ENCODE measurements around the gene GALC.
A peak's percentile ranks its signal among the peaks of the same experiment; 100 is the strongest.

The GALC gene

GRCh38 chr14:88016768-88017167, 23.8 kb upstream of the GALC start:
- Mint-ChIP-seq H3K4me1 (peaks cover 67% of the 10 kb centered on the region), H3K9me3 (peaks cover 6% of the 10 kb centered on the region in 2 donors), H3K4me3 (no peak overlapping the region), H3K27me3 (no peaks in the 10 kb centered on the region), H3K27ac (no peak overlapping the region)
- DNase-seq (no peak), ATAC-seq (no peak)

GRCh38 chr14:88013750-88014349, 20.9 kb upstream of the GALC start:
- Mint-ChIP-seq H3K27me3 (no peaks in the 10 kb centered on the region), H3K4me3 (peak overlapping the region in 1 of 2 donors; percentile 67), H3K4me1 (peaks cover 75% of the 10 kb centered on the region), H3K9me3 (no peaks in the 10 kb centered on the region), H3K27ac (no peak overlapping the region)
- DNase-seq (no peak), ATAC-seq (peak; percentile 68)

DNA sequence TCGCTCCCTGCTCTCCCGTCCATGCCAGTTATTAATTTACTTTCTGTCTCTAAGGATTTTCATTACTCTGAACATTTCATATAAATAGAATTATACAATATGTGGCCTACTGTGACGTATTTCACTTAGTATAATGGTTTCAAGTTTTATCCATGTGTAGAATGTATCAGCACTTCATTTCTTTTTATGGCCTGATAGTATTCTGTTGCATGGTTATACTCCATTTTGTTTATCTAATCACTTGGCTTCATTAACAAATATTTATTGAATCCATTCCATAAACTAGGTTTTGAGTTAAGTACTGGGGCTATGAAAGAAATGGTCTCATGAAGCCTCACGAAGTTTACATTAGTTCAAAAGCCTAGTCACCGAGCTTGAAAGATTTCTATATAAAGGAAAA, 19.5 kb upstream of the GALC start:
- Mint-ChIP-seq H3K27ac (peak overlapping the region in 1 of 2 donors; percentile 61), H3K4me3 (peak overlapping the region in 1 of 2 donors; percentile 59), H3K4me1 (peaks cover 77% of the 10 kb centered on the region), H3K9me3 (no peaks in the 10 kb centered on the region), H3K27me3 (no peaks in the 10 kb centered on the region)
- no peak for DNase-seq
- no peak for ATAC-seq

- ATAC-seq (no peak), DNase-seq (no peak)
- no peaks in the 10 kb centered on the region for H3K27me3 Mint-ChIP-seq
- peak overlapping the region in 1 of 2 donors; percentile 44 for H3K27ac Mint-ChIP-seq
- H3K4me1 Mint-ChIP-seq = peaks cover 62% of the 10 kb centered on the region
- peak overlapping the region; percentile 37 to 96 for H3K4me3 Mint-ChIP-seq
- H3K9me3 Mint-ChIP-seq = no peaks in the 10 kb centered on the region
These were observed 17.3 kb upstream of the GALC start for GRCh38 chr14:88010331-88010730.

DNA sequence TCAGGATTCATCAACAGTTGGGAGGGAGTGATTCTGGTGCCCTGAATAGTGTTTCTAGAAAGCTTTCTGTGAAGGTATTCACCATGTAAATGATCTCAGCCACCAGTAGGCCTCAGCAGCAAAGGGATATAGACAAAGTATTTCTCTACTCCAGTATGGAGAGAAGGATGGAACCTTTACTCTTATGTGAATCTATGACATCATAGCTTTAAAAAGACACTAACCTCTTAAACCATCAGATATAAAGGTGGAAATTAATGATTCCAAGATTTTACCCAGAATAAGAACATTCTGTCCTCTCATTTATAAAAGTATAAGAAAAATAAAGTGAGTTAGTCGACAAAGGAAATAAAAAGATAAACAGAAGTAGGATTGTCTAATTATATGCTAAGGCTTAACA, 16.5 kb upstream of the GALC start:
- Mint-ChIP-seq H3K27ac (peak overlapping the region in 1 of 2 donors; percentile 87), H3K27me3 (no peaks in the 10 kb centered on the region), H3K4me1 (peaks cover 65% of the 10 kb centered on the region), H3K4me3 (peak overlapping the region; percentile 72 to 96), H3K9me3 (no peaks in the 10 kb centered on the region)
- no peak for ATAC-seq
- no peak for DNase-seq

- ATAC-seq (no peak), DNase-seq (no peak)
- Mint-ChIP-seq H3K9me3 (no peaks in the 10 kb centered on the region), H3K27me3 (no peaks in the 10 kb centered on the region), H3K4me3 (peak overlapping the region; percentile 72 to 96), H3K4me1 (peaks cover 69% of the 10 kb centered on the region), H3K27ac (peak overlapping the region; percentile 12 to 57)
These were observed 15.2 kb upstream of the GALC start for GRCh38 chr14:88008039-88008742.

DNA sequence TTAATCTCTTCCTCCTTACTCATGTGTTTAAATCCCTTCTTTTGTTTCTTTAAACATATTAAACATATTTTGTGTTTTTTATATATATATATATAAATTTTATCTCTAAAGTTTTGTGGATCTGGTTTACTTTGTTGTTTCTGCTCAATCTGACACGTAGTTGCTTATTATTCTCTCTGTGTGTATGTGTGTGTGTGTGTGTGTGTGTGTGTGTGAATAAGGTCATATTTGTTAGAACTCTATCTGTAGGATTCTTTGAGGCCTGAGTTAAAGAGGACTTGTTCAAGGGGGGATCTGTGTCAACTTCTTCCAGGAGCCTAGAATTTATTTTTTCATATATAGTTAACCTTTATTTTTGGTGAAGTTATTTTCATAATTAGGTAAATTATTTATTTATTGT, 14.6 kb upstream of the GALC start:
- no peak for DNase-seq
- Mint-ChIP-seq H3K27me3 (no peaks in the 10 kb centered on the region), H3K4me3 (peak overlapping the region; percentile 79 to 96), H3K4me1 (peaks cover 72% of the 10 kb centered on the region), H3K9me3 (no peaks in the 10 kb centered on the region), H3K27ac (peak overlapping the region; percentile 48 to 97)
- ATAC-seq = no peak

- Mint-ChIP-seq H3K27me3 (no peaks in the 10 kb centered on the region), H3K9me3 (no peaks in the 10 kb centered on the region), H3K4me3 (peak overlapping the region; percentile 87 to 96), H3K27ac (peak overlapping the region; percentile 92 to 95), H3K4me1 (peaks cover 72% of the 10 kb centered on the region)
- ATAC-seq (peak; percentile 96), DNase-seq (peak; percentile 64 to 83)
These were observed 13.2 kb upstream of the GALC start for GRCh38 chr14:88005978-88006851.

GRCh38 chr14:88005050-88005481, 12.1 kb upstream of the GALC start, which contains the start of gene GPR65:
TSS of gene GPR65 (plus strand) at chr14:88005135. CDS start at chr14:88010848, 5,713 bp downstream.
- ATAC-seq = peak; percentile 48
- peaks cover 0 to 6% of the 10 kb centered on the region in 2 donors for H3K9me3 Mint-ChIP-seq
- no peaks in the 10 kb centered on the region for H3K27me3 Mint-ChIP-seq
- peak within 1 kb of the TSS; percentile 87 to 96 for H3K4me3 Mint-ChIP-seq
- peaks cover 66% of the 10 kb centered on the region for H3K4me1 Mint-ChIP-seq
- peak in 1 of 2 donors; percentile 59 for DNase-seq
- H3K27ac Mint-ChIP-seq = peak within 1 kb of the TSS; percentile 95 to 99

GRCh38 chr14:88004506-88005036, 11.6 kb upstream of the GALC start:
- DNase-seq (no peak), ATAC-seq (no peak)
- H3K27ac Mint-ChIP-seq = peak overlapping the region; percentile 71 to 99
- H3K4me3 Mint-ChIP-seq = peak overlapping the region; percentile 74 to 96
- H3K9me3 Mint-ChIP-seq = peaks cover 0 to 6% of the 10 kb centered on the region in 2 donors
- no peaks in the 10 kb centered on the region for H3K27me3 Mint-ChIP-seq
- peaks cover 68% of the 10 kb centered on the region for H3K4me1 Mint-ChIP-seq

GRCh38 chr14:88003425-88003824, 10.4 kb upstream of the GALC start:
- no peak for ATAC-seq
- no peak for DNase-seq
- Mint-ChIP-seq H3K4me1 (peaks cover 68% of the 10 kb centered on the region), H3K27me3 (no peaks in the 10 kb centered on the region), H3K27ac (peak overlapping the region in 1 of 2 donors; percentile 84), H3K9me3 (peaks cover 0 to 6% of the 10 kb centered on the region in 2 donors), H3K4me3 (peak overlapping the region; percentile 73 to 74)

GRCh38 chr14:88002421-88003075, 9.6 kb upstream of the GALC start:
- DNase-seq = peak in 1 of 2 donors; percentile 61
- Mint-ChIP-seq H3K27ac (peak overlapping the region; percentile 89 to 96), H3K9me3 (peaks cover 0 to 6% of the 10 kb centered on the region in 2 donors), H3K4me1 (peaks cover 62% of the 10 kb centered on the region), H3K27me3 (no peaks in the 10 kb centered on the region), H3K4me3 (peak overlapping the region; percentile 73 to 74)
- peak; percentile 64 for ATAC-seq

DNA sequence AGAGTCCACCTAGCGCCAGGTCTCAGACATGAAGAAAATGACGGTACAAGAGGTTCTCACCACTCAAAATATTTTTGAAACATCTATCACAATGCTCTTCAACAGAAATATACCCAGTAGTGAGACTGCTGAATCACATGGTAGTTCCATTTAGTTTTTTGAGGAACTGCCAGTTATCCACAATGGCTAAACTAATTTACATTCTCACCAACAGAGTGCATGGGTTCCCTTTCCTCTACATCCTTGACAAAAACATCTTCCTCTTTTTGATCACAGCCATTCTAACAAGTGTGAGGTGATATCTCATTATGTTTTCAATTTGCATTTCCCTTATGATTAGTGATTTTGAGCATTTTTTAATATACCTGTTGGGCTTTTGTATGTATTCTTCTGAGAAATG, 6.3 kb upstream of the GALC start:
- Mint-ChIP-seq H3K4me3 (no peak overlapping the region), H3K27ac (no peak overlapping the region), H3K9me3 (peaks cover 0 to 6% of the 10 kb centered on the region in 2 donors), H3K27me3 (no peaks in the 10 kb centered on the region), H3K4me1 (peaks cover 80% of the 10 kb centered on the region)
- no peak for ATAC-seq
- DNase-seq = no peak

DNA sequence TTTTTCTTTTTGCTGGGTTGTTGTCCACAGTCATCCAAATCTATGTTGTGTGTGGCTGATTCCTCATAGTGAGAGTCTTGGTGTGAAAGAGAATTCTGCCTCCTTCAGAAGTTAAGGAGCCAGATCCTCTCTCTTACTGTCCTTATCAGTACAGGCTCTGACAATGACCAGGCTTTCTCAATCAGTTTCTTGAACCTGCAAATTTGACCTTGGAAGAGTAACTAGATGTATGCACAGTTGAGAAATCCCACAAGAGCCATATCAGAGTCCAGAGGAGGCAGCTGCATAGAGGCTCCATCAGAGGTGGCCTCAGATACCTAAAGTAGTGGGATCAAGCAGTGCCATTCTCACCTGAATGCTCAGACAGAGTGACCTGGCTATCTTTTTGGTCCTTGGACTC, 5.5 kb upstream of the GALC start:
- H3K27me3 Mint-ChIP-seq = no peaks in the 10 kb centered on the region
- H3K4me1 Mint-ChIP-seq = peaks cover 81% of the 10 kb centered on the region
- peaks cover 0 to 6% of the 10 kb centered on the region in 2 donors for H3K9me3 Mint-ChIP-seq
- no peak overlapping the region for H3K27ac Mint-ChIP-seq
- DNase-seq (no peak), ATAC-seq (no peak)
- H3K4me3 Mint-ChIP-seq = no peak overlapping the region

DNA sequence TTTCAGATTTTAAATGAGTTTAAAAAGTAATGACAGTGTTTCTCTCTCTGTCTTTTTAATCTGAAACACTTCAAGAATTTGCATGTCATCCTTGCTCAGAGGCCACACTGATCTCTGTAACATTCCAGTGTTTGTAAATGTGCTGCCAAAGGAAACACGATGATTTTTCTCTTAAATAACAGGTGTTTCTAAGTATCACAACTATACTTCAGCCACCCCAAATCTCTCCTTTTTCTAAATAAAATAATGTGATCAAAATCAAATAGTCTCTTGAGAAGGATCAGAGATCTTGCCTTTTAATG, 3.3 kb upstream of the GALC start:
- H3K4me1 Mint-ChIP-seq = peaks cover 73% of the 10 kb centered on the region
- no peak for DNase-seq

More for the DNA sequence above, 3.3 kb upstream of the GALC start:
- ATAC-seq = no peak
- peaks cover 0 to 6% of the 10 kb centered on the region in 2 donors for H3K9me3 Mint-ChIP-seq
- H3K27me3 Mint-ChIP-seq = no peaks in the 10 kb centered on the region
- peak overlapping the region; percentile 98 to 99 for H3K27ac Mint-ChIP-seq
- peak overlapping the region in 1 of 2 donors; percentile 18 for H3K4me3 Mint-ChIP-seq
